NCI-H345 (cell line): ENCODE data around the gene LRP1B.
"Not testable (repeated sequence)": the region's sequence is repeated elsewhere in the genome, so short reads cannot be mapped to it uniquely, and the experiment has no call there.

Source experiments
- DNase-seq: peaks from one replicate; lab custom pipeline; 2025; lab: John Stamatoyannopoulos, UW

Gene LRP1B

DNA sequence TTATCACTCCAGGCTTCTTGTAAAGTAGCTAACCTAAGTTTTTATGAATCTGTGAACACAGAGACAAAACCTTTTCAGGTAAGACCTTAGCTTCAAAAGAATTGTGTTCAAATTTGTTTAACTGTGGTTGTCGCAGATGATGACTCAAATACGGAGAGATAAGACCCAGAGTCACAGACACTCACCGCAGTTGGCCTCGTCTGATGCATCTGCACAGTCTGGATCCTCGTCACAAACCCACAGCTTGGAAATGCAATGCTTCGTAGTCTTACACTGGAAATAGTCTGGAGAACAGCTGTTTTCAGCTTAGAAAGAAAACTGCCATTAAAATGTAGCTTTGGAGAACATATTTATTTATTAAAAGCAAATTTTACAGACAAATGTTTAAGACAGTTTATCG lies 1688.5 kb downstream of the LRP1B start:
- no peak for DNase-seq

- no peak for DNase-seq
Measured at GRCh38 chr2:140440815-140441214, 1690.0 kb downstream of the LRP1B start.

DNA sequence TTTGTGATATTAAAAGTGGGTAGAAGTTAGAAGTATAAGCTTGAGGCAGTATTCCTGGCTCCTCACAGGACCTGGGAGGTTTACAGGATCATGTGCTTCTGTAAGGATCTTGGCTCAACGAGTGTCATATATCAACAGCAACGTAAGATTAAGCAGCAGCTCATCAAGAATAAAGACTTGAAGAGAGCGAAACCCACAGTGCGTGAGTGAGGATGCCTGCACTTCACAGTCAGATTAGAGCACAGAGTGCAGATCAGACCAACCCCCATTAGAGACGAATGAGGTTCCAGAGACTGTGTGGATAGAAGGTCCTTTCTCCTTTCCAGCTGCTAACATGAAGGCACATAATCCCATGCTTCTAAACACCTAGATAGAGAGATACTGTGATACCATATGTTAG lies 1693.9 kb downstream of the LRP1B start:
- DNase-seq: no peak

- DNase-seq: not testable (repeated sequence)
Measured at GRCh38 chr2:140427033-140427432, 1703.8 kb downstream of the LRP1B start.

DNA sequence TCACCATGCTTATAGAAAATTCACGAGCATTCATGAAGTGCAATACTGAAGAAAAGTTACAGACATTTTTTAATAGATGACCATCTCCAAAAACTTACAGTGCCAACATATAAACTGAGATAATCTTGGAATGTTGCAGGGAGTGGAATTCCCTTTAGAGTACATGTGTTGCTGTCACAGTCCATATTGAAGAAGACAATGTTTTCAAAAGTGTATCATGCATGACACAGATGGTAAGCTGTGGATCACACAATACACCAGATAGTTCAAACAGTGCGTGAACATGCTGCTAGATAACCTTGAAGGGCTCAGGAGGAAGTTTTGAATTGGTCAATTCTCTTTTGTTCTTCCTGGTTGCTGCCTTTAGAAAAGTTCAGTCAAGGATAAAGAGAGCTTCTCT lies 1706.3 kb downstream of the LRP1B start:
- no peak for DNase-seq

- no peak for DNase-seq
Measured at GRCh38 chr2:140422759-140423158, 1708.1 kb downstream of the LRP1B start.

GRCh38 chr2:140417504-140417903 lies 1713.3 kb downstream of the LRP1B start:
- DNase-seq: no peak

GRCh38 chr2:140416577-140416976 lies 1714.2 kb downstream of the LRP1B start:
- DNase-seq: no peak

- DNase-seq: not testable (repeated sequence)
Measured at GRCh38 chr2:140415035-140415434, 1715.8 kb downstream of the LRP1B start.

- DNase-seq: no peak
Measured at GRCh38 chr2:140410695-140411094, 1720.1 kb downstream of the LRP1B start.

DNA sequence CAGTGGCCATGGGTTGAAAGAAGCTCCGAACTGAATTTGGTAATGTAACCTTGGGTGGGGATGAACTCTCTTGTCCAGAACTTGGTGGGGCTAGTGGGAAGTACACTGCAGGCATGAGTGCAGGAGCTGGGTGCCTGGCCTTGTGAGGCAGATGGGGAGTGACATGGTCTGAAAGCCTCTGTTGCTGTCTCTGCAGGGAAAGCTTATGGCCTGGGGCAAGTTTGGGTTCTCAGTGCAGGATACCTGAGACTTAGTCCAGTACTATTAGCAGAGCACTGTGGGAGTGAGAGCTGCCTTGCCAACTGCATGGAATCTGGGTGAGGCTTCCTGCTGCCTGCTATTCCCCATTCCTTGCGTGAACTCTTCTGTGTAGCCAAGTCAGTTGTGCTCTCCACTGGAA lies 1729.8 kb downstream of the LRP1B start:
- DNase-seq: no peak

GRCh38 chr2:140392824-140393223 lies 1738.0 kb downstream of the LRP1B start:
- no peak for DNase-seq

- DNase-seq: no peak
Measured at GRCh38 chr2:140384946-140385345, 1745.9 kb downstream of the LRP1B start.

GRCh38 chr2:140383781-140384180 lies 1747.0 kb downstream of the LRP1B start:
- no peak for DNase-seq

DNA sequence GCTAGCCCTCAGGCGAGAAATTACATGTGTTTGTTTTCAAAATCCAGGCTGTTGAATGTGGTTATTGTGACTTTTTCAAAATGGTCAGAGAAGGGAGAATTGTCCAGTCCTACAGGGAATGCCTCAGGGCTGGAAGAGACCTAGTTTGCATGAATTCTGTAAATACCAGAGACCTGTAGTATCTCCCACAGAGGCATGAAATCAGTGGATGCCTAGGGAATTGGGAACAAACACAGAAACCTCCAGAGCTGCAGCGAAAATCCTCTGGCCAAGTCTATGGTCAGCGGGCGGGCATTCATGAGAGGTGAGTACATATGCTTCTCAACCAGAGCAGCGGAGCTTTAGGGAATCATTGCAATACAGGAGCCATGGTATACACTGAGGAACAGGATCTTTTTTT lies 1754.1 kb downstream of the LRP1B start:
- DNase-seq: no peak

DNA sequence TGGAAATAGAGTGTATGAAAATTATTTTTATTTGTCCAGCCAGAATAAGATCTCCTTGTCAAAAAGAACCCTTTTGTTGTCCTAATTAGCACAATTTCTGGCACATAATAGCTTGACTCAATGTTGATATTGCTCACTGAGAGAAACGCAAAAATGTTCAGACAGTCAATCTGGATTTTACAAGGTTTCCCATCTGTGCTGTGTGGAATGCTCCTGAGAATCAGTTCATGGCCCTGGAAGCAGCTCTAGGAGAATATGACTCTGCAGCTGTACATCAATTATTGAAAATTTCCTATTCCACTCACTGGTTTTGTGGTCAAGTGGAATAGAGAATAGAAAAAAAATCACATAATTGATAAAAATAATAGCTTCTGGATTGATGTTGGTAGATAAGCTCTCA lies 1767.7 kb downstream of the LRP1B start:
- no peak for DNase-seq

DNA sequence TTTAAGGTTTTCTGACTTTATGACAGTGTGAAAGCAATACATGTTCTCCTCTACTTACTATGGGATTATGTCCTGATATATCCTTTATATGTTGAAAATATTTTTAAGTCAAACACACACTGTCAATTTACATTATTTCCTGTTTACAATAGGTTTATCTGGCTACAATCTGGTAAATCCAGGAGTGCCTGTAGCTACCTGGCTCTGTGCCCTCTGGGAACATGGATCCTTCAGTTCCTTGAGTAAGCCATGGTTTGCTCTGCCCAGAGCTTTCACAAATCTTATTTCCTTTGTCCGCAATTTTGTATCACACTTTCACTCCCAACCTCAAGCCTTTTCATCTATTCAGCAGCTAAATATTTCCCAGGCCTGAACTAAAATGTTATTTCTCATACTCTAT lies 1768.5 kb downstream of the LRP1B start:
- DNase-seq: no peak

GRCh38 chr2:140359056-140359771 lies 1771.6 kb downstream of the LRP1B start:
- DNase-seq: no peak

DNA sequence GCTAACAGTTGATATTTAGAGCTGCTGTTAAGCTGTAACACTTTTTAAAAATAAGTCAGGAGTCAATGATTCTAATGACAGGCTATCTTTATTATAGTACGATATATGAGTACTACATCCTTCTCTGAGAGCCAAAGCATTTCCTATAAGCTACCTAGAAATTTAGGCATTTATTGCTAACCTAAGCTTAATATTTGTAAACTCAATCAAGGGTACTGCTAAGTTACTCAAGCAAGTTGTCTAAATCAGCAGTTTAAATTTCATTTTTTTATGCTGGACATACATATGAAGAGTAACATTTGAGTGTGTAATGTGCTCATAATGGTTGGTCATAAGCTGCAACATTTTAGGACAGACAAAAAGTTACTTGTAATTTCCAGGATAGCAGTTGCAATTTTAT lies 1774.1 kb downstream of the LRP1B start:
- DNase-seq: no peak

DNA sequence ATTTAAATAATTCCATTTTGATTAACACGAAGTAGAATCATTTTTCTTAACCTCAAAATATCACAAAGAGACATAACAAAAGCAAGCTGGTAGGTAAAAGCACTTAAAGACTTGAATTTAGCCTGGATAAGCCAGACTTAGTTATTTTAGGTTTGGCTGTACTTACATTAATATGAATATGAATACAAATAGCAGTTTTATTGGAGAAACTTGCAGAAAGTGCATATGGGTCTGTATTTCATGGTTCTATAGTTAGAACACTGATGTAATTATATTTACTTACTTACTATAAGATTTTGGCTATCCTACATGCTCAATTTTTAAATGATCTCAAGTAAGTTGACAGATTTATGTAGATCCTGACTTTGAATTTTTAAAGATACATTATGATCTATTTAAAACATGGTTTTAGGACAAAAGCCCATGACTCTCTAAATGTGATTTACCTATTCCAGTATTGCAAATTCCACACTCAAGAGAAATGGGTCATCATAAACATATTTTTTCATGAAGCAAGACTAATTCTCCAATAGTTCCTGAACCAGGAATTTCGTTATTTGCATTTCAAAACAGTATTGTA lies 1775.2 kb downstream of the LRP1B start:
- no peak for DNase-seq

DNA sequence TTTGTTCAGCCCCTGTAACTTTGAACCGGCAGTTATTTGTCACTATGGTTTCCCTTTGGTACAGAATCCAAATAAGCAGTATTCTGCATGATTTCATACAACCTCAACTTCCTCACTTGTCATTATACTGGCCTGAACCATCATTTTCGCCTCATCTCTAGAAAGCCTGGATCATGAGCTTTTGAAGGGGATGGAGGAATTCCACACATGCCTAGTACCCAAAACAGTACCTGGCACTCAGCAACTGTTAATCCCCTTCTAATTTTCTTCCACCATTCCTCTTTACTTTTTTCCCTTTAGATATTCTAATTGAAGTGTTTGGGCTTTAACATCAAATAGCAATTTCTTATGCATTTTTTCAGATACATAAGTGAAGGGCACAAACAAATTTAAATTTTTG lies 1776.3 kb downstream of the LRP1B start:
- DNase-seq: no peak

DNA sequence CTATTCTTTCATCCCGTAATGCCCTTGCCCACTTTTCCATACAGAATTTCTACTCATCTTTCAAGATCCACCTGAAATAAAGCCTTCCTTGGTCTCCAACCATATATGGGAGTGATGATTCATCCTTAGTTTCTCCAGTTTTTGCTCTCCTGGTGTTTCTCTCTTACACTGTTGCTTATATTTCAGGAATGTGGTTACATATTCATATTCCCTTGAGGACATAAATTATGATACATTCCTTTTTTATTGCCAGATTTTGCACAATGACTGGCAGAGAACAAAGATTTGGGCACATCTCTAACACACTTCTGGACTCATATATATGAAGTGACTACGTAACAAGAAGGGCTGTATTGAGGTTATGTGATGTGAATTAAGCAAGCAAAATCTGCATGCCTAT lies 1777.3 kb downstream of the LRP1B start:
- DNase-seq: no peak

GRCh38 chr2:140351692-140352091 lies 1779.1 kb downstream of the LRP1B start:
- DNase-seq: no peak

DNA sequence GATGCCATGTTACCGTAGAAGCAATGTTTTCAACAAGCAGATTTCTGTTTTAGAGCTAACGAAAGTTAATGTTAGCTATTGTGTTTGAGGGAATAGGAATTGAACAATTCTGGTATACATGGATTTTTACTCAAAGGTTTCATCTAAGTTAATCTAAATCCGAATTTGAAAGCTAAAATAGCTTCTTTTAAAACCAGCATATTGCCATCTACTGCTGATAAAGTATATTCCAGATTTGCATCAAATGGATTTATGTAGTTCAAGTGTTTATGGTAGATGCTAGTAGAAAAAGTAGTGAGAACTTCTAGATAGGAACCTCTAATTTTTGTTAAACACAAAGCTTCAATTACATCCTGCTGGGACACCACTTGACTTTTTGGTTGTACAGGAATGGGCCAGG lies 1781.1 kb downstream of the LRP1B start:
- no peak for DNase-seq
